Measurements from ENCODE around the gene USP25.

- no peak for TF ChIP-seq CTCF (optimal IDR thresholded peaks at IDR 0.05 in 1 of 3, IDR thresholded peaks at IDR 0.05 in 1 of 3, conservative IDR thresholded peaks at IDR 0.05 in 1 of 3; ENCODE audit: extremely low read depth in 1 of 3, insufficient read depth in 2 of 3, low read length in 3 of 3)
- TF ChIP-seq EZH2 (IDR thresholded peaks at IDR 0.05; ENCODE audit: low read length), result no peak
Measured at GRCh38 chr21:15843766-15844165, 114.0 kb downstream of the USP25 start.
